GM18499 (cell line): ENCODE results near the gene MCOLN3.

Experiments
- ATAC-seq: cut with Tn5 transposase; IDR thresholded peaks from one replicate; pipeline ENCODE4 v1.9.1; 2021; ENCODE audit warnings: moderate number of reproducible peaks; ENCODE audit not compliant: insufficient read depth, unreplicated experiment

The MCOLN3 gene, protein sequence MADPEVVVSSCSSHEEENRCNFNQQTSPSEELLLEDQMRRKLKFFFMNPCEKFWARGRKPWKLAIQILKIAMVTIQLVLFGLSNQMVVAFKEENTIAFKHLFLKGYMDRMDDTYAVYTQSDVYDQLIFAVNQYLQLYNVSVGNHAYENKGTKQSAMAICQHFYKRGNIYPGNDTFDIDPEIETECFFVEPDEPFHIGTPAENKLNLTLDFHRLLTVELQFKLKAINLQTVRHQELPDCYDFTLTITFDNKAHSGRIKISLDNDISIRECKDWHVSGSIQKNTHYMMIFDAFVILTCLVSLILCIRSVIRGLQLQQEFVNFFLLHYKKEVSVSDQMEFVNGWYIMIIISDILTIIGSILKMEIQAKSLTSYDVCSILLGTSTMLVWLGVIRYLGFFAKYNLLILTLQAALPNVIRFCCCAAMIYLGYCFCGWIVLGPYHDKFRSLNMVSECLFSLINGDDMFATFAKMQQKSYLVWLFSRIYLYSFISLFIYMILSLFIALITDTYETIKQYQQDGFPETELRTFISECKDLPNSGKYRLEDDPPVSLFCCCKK

DNA sequence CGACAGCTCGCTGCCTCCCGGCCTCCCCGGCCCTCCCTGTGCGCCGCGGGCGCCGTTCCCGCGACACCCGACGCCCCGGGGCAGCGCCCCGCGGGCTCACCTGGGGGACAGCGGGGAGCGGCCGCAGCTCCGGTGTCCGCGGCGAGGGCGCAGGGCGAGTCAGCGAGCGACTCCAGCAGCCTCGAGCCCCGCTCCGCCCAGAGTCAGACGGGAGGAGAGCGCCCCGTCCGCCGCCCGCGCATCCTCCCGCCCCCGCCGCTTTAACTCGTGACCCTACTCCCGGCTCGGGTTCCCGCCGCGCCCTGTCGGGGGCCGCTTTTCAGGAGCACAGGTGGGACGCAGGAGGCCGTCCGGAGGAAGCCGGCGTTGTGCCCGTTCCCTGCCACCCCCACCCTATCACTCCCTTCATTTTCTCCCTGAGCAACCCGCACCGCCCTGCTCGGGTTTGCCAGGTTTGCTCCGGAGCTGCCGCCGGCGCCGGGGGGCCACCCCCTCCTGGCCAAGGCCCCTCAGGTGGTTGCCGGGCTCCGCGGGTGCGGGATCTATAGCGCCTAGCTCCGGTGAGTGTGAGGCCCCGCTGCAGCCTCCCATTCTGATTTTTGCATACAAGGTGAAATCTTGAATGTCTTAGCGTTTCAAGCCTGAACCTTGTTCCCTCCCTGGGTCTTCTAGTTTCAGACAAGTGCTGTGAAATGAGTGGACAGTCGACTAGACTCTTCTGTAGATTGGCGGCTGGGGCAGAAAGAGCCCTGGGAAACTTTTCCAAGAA lies at the start of gene MCOLN3:
TSS of gene MCOLN3 (minus strand) at position 205 of the 769 bp plus-strand sequence. CDS start 3,140 bp downstream, outside the sequence.
- no peak for ATAC-seq

DNA sequence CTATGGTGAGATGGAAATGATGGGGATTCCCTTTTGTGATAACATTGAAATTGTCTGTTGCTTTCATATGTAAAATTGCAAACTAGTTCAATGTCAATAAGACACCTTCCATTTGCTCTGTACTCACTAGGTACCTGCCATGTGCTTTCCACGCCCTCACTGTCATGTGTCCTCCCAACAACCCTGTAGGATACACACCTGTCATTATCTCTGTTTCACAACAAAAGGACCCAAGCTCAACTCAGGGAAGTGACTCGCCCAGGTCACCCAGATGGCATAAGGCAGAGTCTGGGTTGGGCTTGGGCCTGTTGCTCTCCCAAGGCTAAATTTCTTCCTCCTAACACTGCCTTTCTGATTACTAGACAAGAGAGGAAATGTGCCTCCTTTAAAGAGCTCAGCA lies 45.3 kb upstream of the MCOLN3 start:
- no peak for ATAC-seq

DNA sequence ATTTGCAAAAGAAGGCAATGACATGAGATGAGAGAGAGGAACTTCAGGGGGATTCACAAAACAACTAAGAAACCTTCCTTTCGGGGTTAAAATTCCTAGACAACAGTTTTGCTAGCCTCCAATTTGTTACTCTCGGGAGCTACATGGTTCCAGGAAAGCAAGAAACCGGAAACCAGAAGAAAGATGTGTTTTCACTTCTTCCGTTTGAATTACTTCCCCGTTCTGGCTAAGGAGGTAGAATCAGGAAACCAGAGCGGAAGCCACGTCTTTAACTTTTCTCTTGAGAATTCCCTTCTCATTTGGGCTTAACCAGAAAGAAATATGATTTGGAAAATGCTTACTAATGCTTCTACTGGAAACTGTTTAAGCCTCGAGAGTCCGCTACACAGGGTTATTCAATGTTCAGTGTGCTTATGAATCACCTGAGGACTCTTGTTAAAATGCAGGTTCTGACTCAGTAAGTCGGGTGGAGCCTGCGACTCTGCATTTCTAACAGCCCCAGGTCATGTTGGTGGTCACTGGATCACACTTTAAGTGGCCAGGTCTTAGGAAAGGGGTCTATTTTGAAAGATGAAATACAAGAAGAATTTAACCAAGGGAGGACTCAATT lies 43.5 kb upstream of the MCOLN3 start:
- no peak for ATAC-seq

- no peak for ATAC-seq
Observed at GRCh38 chr1:85090225-85090624, 41.9 kb upstream of the MCOLN3 start.

DNA sequence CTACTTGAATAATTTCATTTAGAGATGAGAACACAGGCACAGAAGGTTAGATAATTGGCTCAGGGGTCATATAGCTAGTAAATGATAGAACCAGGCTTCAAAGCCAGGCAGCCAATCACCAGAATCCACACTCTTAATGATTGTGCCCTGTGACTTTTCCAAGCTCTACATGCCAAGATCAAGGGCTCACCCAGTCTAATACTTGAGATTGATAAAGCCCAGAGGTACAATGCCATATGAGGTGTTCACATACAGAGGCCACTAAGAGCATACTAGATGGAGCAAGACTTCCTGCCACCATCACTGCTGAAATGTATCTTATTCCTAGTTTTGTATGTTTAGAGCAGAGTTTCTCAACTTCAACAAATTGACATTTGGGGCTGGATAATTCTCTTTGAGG lies 40.9 kb upstream of the MCOLN3 start:
- no peak for ATAC-seq

- ATAC-seq = no peak
Observed at GRCh38 chr1:85088408-85088784, 40.1 kb upstream of the MCOLN3 start.

- no peak for ATAC-seq
Observed at GRCh38 chr1:85087659-85088407, 39.5 kb upstream of the MCOLN3 start.

GRCh38 chr1:85085417-85085816 lies 37.1 kb upstream of the MCOLN3 start:
- no peak for ATAC-seq

GRCh38 chr1:85078903-85079302 lies 30.6 kb upstream of the MCOLN3 start:
- no peak for ATAC-seq

DNA sequence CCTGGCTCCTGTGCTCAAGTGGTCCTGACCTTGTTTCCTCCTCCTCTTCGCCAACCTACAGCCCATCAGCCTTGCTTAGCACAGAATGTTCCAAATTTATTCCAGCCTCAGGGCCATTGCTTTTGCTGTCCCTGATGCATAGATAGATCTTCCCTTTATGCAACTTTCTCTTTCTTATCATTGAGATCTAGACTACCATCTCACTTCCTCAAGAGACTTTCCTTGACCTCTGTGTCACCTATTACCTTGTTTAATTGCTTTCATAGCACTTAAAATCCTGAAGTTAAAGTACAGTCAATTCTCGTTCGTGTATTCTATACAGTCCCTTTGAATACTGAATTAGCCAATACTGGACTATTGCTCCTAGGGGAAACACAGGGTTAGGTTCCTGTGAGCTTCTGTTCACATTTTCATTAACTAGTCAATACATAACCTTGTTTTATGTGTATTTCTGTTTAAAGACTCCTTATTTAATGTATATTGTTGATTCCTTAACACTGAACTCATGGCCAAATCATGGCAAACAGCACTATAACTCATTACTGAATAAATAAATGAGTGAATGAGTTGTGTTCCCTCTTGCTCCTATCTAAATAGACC lies 26.2 kb upstream of the MCOLN3 start:
- ATAC-seq = no peak

GRCh38 chr1:85070972-85071492 lies 22.7 kb upstream of the MCOLN3 start:
- no peak for ATAC-seq

DNA sequence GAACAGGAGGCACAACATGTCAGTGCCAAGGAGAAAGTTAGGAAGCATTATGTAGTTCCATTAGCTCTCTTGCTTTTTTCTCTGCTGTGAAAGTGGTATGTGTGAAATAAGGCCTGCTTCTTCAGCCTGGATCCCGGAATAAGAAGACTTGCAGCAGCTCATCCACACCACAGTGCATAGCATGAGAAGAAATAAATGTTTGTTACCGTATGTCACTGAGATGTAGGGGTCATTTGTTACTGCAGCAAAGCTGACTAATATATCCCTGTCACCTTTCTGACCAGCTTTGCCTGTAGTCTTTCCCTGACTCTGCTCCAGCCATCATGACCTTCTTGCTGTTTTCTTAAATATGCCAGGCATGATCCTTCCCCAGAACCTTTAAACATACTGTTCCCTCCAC lies 20.5 kb upstream of the MCOLN3 start:
- no peak for ATAC-seq

GRCh38 chr1:85065550-85065949 lies 17.2 kb upstream of the MCOLN3 start:
- no peak for ATAC-seq

- ATAC-seq = no peak
Observed at GRCh38 chr1:85062425-85063026, 14.2 kb upstream of the MCOLN3 start.

DNA sequence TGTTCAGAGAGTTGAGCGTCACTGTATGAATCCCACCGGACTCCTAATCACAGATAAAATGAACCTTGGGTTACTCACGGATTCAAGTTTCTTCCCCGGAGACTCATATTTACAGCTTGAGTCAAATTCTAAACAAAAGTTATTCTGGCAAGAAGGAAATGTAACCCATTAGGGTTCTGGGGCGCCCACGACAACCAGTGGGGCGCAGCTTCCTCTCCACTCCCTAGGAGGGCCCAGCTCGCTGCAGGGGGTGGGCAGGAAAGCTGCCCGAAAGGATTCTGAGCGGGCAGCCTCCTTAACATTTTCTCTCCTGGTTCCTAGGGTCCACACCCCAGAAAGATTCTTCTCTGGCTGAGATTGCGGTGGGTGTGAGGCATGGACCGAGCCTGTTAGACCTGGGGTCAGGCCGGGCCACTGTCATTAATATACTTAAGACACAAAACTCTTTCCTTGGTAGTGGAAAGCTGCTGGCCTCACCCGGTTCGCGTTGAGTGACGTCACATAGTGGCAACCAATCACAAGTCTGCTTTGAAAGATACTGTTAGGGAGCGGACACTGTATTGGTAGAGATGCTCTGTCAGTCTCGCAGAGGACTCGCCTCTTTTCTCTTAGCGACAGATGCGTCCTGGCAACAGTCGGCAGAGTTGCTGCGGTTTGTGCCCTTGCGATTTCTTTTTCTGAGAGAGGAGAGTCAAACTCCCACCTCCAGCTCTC lies 13.6 kb upstream of the MCOLN3 start:
- peak; percentile 100 for ATAC-seq

GRCh38 chr1:85060038-85060437 lies 11.7 kb upstream of the MCOLN3 start:
- no peak for ATAC-seq

GRCh38 chr1:85059563-85059962 lies 11.3 kb upstream of the MCOLN3 start:
- no peak for ATAC-seq

DNA sequence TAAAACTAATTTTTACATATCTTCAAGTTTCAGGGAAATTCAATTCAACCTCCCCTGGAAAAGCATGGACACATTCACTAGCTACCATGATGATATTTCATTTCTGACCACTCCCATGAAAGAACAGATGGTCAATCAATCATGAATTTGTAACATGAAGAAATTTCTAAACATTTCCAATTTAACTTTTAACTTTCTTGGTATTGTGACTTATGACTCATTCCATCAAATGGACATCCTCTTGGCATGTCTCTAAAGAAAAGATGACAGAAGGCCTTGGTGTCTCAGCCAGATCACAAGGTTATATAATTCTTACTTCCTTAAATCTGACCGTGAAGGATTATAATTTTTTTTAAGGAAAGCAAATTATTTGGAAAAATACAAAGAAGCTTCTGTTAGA lies 10.5 kb upstream of the MCOLN3 start:
- ATAC-seq = no peak

DNA sequence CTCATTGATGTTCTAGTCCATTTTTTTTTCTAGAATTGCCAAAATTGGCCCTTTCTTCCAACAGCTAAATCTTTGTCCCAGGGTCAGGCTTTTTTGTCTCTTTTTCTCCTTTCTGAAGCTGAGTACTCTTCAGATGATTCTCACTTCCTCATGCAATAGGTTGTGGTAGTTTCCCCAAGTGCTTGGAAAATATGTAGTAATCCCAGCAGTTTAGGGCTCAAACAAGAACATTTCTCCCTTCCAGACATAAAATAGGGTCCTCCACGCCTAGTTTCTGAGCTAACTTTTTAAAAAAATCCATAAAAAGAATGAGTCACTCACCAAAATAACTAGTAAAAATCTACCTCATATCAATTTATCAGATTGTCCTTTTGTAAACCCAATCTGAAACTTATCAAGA lies 10.0 kb upstream of the MCOLN3 start:
- ATAC-seq = no peak
